NCI-H2107 treated with DMSO at 0.1 percent for 48 hours (cell line): Measurements from ENCODE around the gene LRRC4.
A peak's percentile ranks its signal among the peaks of the same experiment; 100 is the strongest.

Experiments
- DNase-seq: peaks from one replicate; lab custom pipeline; 2025; ENCODE audit not compliant: unreplicated experiment; lab: John Stamatoyannopoulos, UW

The LRRC4 gene

GRCh38 chr7:128008141-128008540 is 23.1 kb downstream of the LRRC4 start:
- no peak for DNase-seq

- no peak for DNase-seq
Measured at GRCh38 chr7:128007303-128007680, 23.9 kb downstream of the LRRC4 start.

GRCh38 chr7:128006550-128007302 is 24.5 kb downstream of the LRRC4 start:
- no peak for DNase-seq

- no peak for DNase-seq
Measured at GRCh38 chr7:128005759-128006159, 25.5 kb downstream of the LRRC4 start.

- peak; percentile 45 for DNase-seq
Measured at GRCh38 chr7:128005117-128005516, 26.1 kb downstream of the LRRC4 start.

GRCh38 chr7:128004623-128005022 is 26.6 kb downstream of the LRRC4 start:
- DNase-seq = no peak

GRCh38 chr7:128003787-128004186 is 27.4 kb downstream of the LRRC4 start:
- no peak for DNase-seq

GRCh38 chr7:128003167-128003566 is 28.1 kb downstream of the LRRC4 start:
- no peak for DNase-seq

GRCh38 chr7:128000854-128001265 is 30.4 kb downstream of the LRRC4 start:
- DNase-seq = no peak

- no peak for DNase-seq
Measured at GRCh38 chr7:128000048-128000447, 31.2 kb downstream of the LRRC4 start.

- DNase-seq = no peak
Measured at GRCh38 chr7:127998671-127999070, 32.6 kb downstream of the LRRC4 start.

GRCh38 chr7:127997226-127997922 is 33.9 kb downstream of the LRRC4 start:
- DNase-seq = no peak

- DNase-seq = no peak
Measured at GRCh38 chr7:127996253-127997071, 34.8 kb downstream of the LRRC4 start.

- DNase-seq = no peak
Measured at GRCh38 chr7:127995881-127996215, 35.4 kb downstream of the LRRC4 start.

- DNase-seq = no peak
Measured at GRCh38 chr7:127995156-127995880, 35.9 kb downstream of the LRRC4 start.

- no peak for DNase-seq
Measured at GRCh38 chr7:127993987-127994386, 37.2 kb downstream of the LRRC4 start.

GRCh38 chr7:127993317-127993716 is 37.9 kb downstream of the LRRC4 start:
- no peak for DNase-seq

GRCh38 chr7:127988751-127989150 is 42.5 kb downstream of the LRRC4 start:
- DNase-seq = no peak

GRCh38 chr7:127986581-127987521 is 44.4 kb downstream of the LRRC4 start:
- no peak for DNase-seq

- DNase-seq = no peak
Measured at GRCh38 chr7:127983804-127984332, 47.4 kb downstream of the LRRC4 start.
